CD4-positive, alpha-beta T cell (primary cell): ENCODE data around the gene TMPRSS7. TPM values are rescaled to one million over a fixed set of nuclear protein-coding genes. Genes with fewer than 3 reads are reported as not detected.
A peak's percentile ranks its signal among the peaks of the same experiment; 100 is the strongest.

Experiments used
- ATAC-seq: fragments of 200-7000 bp; cut with Tn5 transposase; one replicate; pipeline ENCODE4 v1.10.0; 2022; ENCODE audit warnings: mild to moderate bottlenecking; ENCODE audit not compliant: poor library complexity
- CTCF ChIA-PET: fragments of 350-600 bp; sonication (Branson Sonifier 250); formaldehyde crosslinking; loops from one replicate; lab custom pipeline; 2021; ENCODE audit warnings: antibody characterized with exemption, inconsistent platforms; lab: Charles Lee
- POLR2A ChIA-PET: fragments of 350-600 bp; sonication (Branson Sonifier 250); formaldehyde crosslinking; loops from one replicate; lab custom pipeline; 2021; ENCODE audit warnings: antibody characterized with exemption, inconsistent platforms; lab: Charles Lee
- DNase-seq, 14 experiments: peaks; one replicate each; pipeline ENCODE4 v3.0.0-alpha.2; 2013 to 2020; ENCODE audit warnings: mixed read lengths in 2 of 14
- H3K27ac ChIP-seq, 2 donors: one replicate each; pipeline versions ENCODE4 v1.5.1 to v1.7.0; 2013; ENCODE audit warnings: low read length in 2 of 2, low read depth in 1 of 2, mild to moderate bottlenecking in 1 of 2
- H3K27me3 ChIP-seq, 2 experiments: 1 replicate in 1 of 2; 2 replicates in 1 of 2; pipeline versions ENCODE4 v1.6.1 to v1.7.0; 2013; ENCODE audit warnings: low read length in 2 of 2, control low read depth in 1 of 2, mild to moderate bottlenecking in 1 of 2, moderate library complexity in 1 of 2; ENCODE audit not compliant: insufficient read depth in 2 of 2, control insufficient read depth in 1 of 2
- H3K36me3 ChIP-seq: one replicate; pipeline ENCODE4 v1.6.1; 2013; ENCODE audit warnings: low read length, control low read depth; ENCODE audit not compliant: insufficient read depth
- H3K4me1 ChIP-seq: one replicate; pipeline ENCODE4 v1.6.1; 2013; ENCODE audit warnings: low read length, control low read depth; ENCODE audit not compliant: insufficient read depth
- H3K4me3 ChIP-seq: one replicate; pipeline ENCODE4 v1.5.1; 2013; ENCODE audit warnings: mild to moderate bottlenecking, low read length, moderate library complexity
- H3K9me3 ChIP-seq, 2 experiments: 1 replicate in 1 of 2; 2 replicates in 1 of 2; pipeline versions ENCODE4 v1.6.1 to v1.7.0; 2013; ENCODE audit warnings: low read length in 2 of 2, mild to moderate bottlenecking in 2 of 2, control low read depth in 1 of 2, moderate library complexity in 1 of 2; ENCODE audit not compliant: control insufficient read depth in 1 of 2, insufficient read depth in 1 of 2
- H3K27ac Mint-ChIP-seq: one replicate; pipeline ENCODE4 v1.8.0; 2020; ENCODE audit warnings: mixed read lengths
- H3K27me3 Mint-ChIP-seq: one replicate; pipeline ENCODE4 v1.8.0; 2021; ENCODE audit warnings: mixed read lengths
- H3K36me3 Mint-ChIP-seq: one replicate; pipeline ENCODE4 v1.8.0; 2021; ENCODE audit warnings: low read depth, mixed read lengths
- H3K4me1 Mint-ChIP-seq: one replicate; pipeline ENCODE4 v1.8.0; 2021; ENCODE audit warnings: low read depth, mixed read lengths
- H3K4me3 Mint-ChIP-seq: one replicate; pipeline ENCODE4 v1.8.0; 2020; ENCODE audit warnings: mild to moderate bottlenecking, mixed read lengths
- H3K9me3 Mint-ChIP-seq: one replicate; pipeline ENCODE4 v1.8.0; 2020; ENCODE audit warnings: mixed read lengths
- CTCF ChIP-seq: fragments of 200-600 bp; IDR thresholded peaks from one replicate; pipeline ENCODE4 v1.8.0; 2022; ENCODE audit warnings: antibody characterized with exemption, mild to moderate bottlenecking
- intact Hi-C, 2 experiments: fragments of 100-400 bp; cut with DNase I in 1 of 2; cut with micrococcal nuclease in 1 of 2; formaldehyde crosslinking; loops; one replicate each; pipeline versions ENCODE4 v1.15.1 to v1.9.0; 2023 to 2025; cut with DNase I, micrococcal nuclease
- polyA plus RNA-seq, 2 donors: library from polyadenylated mRNA; unstranded; fragments of 120-200 nt; gene quantifications; one replicate each; pipeline ENCODE4 v1.2.1, GENCODE V29; 2013
- total RNA-seq, 174 experiments: library from RNA in 2 of 174; stranded (reverse) in 2 of 174; gene quantifications; one replicate each; pipeline ENCODE4 v1.2.3 and lab custom pipeline; 2021 to 2026

Gene TMPRSS7
- total RNA-seq: under 1 TPM in 1 of 2 experiments, not detected in 1; 0.14 TPM
- not detected for polyA plus RNA-seq (2013, experiment 1 of 2)
- polyA plus RNA-seq (2013, experiment 2 of 2): 0.03 TPM
- 0 to 0.35 (median 0) reads per million in 172 experiments for total RNA-seq (lab: John Stamatoyannopoulos, UW)

GRCh38 chr3:112034436-112034835, at the start of gene TMPRSS7:
Gene TMPRSS7, plus strand, starts transcription at chr3:112034736. Its CDS starts 110 bp downstream, at chr3:112034846.
- Mint-ChIP-seq H3K27ac (no peak within 1 kb of the TSS), H3K36me3 (no peaks in the 10 kb centered on the region), H3K27me3 (no peaks in the 10 kb centered on the region), H3K9me3 (peaks cover 2% of the 10 kb centered on the region), H3K4me3 (no peak within 1 kb of the TSS), H3K4me1 (no peaks in the 10 kb centered on the region)
- Histone ChIP-seq H3K9me3 (no peaks in the 10 kb centered on the region), H3K27me3 (no peaks in the 10 kb centered on the region), H3K36me3 (no peaks in the 10 kb centered on the region), H3K4me1 (no peaks in the 10 kb centered on the region), H3K4me3 (no peak within 1 kb of the TSS), H3K27ac (no peak within 1 kb of the TSS)
- ATAC-seq (no peak), DNase-seq (no peak)
- no peak for TF ChIP-seq CTCF
- POLR2A ChIA-PET: interaction anchor here (0.9 kb wide), 1 partner anchor 56 kb away, joined by 3 read pairs; the partner anchor contains the start of gene ABHD10
- intact Hi-C loops: no loop called here
- CTCF ChIA-PET: no interaction called here

DNA sequence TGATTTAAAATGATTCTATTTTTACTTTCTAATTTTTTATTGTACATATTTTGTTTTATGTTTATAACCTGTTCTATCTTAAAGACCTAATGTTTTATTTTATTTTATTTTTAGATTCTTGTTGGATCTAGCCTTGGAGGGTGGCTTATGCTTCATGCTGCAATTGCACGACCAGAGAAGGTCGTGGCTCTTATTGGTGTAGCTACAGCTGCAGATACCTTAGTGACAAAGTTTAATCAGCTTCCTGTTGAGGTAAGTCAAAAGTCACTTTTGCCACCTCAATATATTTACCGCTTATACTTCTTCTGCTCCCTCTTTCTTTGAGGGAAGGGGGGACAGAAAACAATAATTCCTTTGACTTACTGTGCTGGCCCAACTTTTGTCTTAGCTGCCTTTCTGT, 47.7 kb upstream of the TMPRSS7 start:
- no peak for ATAC-seq
- peaks cover 65% of the 10 kb centered on the region for H3K4me1 Mint-ChIP-seq

DNA sequence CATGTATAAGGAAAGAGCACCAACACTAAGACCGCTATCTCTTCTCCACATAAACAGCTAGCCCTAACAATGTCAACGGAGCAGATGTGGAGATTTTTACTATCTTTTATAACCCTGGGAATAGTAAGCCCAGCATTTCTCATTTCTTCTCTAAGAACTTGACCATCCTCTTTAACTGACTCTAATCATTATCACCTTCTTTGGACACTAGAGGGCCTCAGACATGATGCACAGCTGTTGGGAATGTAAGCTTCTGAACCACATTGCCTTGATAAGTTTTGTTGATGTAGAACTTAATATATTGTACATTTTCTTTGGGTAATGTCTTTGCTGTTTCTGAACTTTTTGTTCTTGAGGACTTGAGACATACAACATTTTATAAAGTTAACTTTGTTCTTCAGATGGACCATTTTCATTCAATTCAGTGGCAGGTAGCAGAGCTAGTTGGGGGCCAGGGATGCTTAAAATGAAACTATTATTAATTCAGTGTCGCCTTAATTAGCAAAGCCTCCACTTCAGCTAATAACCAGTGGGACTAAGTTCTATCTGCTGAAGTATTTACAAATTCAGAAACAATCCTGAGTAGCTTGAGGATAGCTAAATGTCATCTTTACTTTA, 45.4 kb upstream of the TMPRSS7 start:
- DNase-seq: peak in 3 of 14 experiments; percentile 54 to 64 (median 61)
- intact Hi-C loops: loop anchor here in 1 of 2 experiments (2.0 to 5.0 kb wide), 2 partner anchors 24 to 53 kb away; no protein-coding TSS in a partner anchor
- H3K9me3 Mint-ChIP-seq: no peaks in the 10 kb centered on the region
- no peak overlapping the region for H3K4me3 Mint-ChIP-seq
- no peak overlapping the region for H3K27ac Mint-ChIP-seq
- Histone ChIP-seq H3K9me3 (no peaks in the 10 kb centered on the region), H3K4me1 (no peaks in the 10 kb centered on the region), H3K27ac (no peak overlapping the region), H3K36me3 (peaks cover 53% of the 10 kb centered on the region), H3K27me3 (no peaks in the 10 kb centered on the region), H3K4me3 (no peak overlapping the region)
- peaks cover 45% of the 10 kb centered on the region for H3K4me1 Mint-ChIP-seq
- ChIA-PET POLR2A (interaction anchor here (0.8 to 4.9 kb wide), 8 partner anchors 8 to 129 kb away, joined by 3 to 41 read pairs (median 3); partner anchors contain the start of gene ABHD10), CTCF (interaction anchor here (1.0 to 1.9 kb wide), 6 partner anchors 9 to 122 kb away, joined by 4 to 23 read pairs (median 4); partner anchors contain the start of gene TAGLN3)
- H3K36me3 Mint-ChIP-seq: peaks cover 77% of the 10 kb centered on the region
- peak; percentile 77 for ATAC-seq
- TF ChIP-seq CTCF: peak; percentile 81
- no peaks in the 10 kb centered on the region for H3K27me3 Mint-ChIP-seq

More for the DNA sequence above, 47.7 kb upstream of the TMPRSS7 start:
- TF ChIP-seq CTCF: no peak
- Mint-ChIP-seq H3K4me3 (no peak overlapping the region), H3K9me3 (no peaks in the 10 kb centered on the region), H3K36me3 (peaks cover 77% of the 10 kb centered on the region), H3K27ac (no peak overlapping the region), H3K27me3 (no peaks in the 10 kb centered on the region)
- ChIA-PET CTCF (interaction anchor here (1.2 kb wide), 1 partner anchor 27 kb away, joined by 3 read pairs; no protein-coding TSS in a partner anchor), POLR2A (interaction anchor here (1.0 kb wide), 1 partner anchor 8 kb away, joined by 4 read pairs; the partner anchor contains the start of gene ABHD10)
- no peak for DNase-seq
- Histone ChIP-seq H3K4me3 (no peak overlapping the region), H3K27ac (no peak overlapping the region), H3K36me3 (peaks cover 44% of the 10 kb centered on the region), H3K27me3 (no peaks in the 10 kb centered on the region), H3K9me3 (no peaks in the 10 kb centered on the region), H3K4me1 (no peaks in the 10 kb centered on the region)
- intact Hi-C loops: loop anchor here in 1 of 2 experiments (5.0 kb wide), 1 partner anchor 56 kb away; no protein-coding TSS in a partner anchor
